ENCODE data around the gene FAM200B.

- no peak for TF ChIP-seq CTCF (IDR thresholded peaks at IDR 0.05; ENCODE audit: low read depth, low read length)
- no peak for TF ChIP-seq MAX (IDR thresholded peaks at IDR 0.05; ENCODE audit: low read depth, low read length)
- no peak for TF ChIP-seq POLR2A (IDR thresholded peaks at IDR 0.05; ENCODE audit: extremely low read depth, insufficient read length)
Measured at GRCh38 chr4:15675356-15675755, 6.3 kb upstream of the FAM200B start.

Data from NB4 (cell line).